GM20431 (cell line): Measurements from ENCODE around the gene ORAI1.
"Not testable (repeated sequence)": the region's sequence is repeated elsewhere in the genome, so short reads cannot be mapped to it uniquely, and the experiment has no call there.

Source experiments
- in situ Hi-C: fragments of 300-500 bp; cut with MseI, MboI; formaldehyde crosslinking; loops from one replicate; pipeline ENCODE4 v1.15.0; 2020; ENCODE audit warnings: low sequenced_read_pairs; ENCODE audit not compliant: unreplicated experiment

ORAI1 gene

DNA sequence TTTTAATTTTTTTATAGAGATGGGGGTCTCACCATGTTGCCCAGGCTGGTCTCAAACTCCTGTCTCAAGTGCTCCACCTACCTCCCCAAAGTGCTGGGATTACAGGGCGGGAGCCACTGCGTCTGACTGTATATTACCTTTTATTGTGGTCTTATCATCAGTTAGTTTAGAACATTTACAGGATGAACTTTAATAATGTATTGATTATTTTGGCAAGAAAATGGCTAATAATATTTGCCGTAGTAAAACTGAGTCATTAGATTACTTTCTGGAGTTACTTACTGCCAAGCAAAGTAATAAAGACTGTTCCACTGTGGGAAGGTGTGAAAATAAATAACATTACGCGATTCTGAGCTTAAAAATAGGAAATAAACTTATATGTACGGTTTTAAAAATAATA lies 23.6 kb upstream of the ORAI1 start:
- in situ Hi-C loops = no loop called here

GRCh38 chr12:121603581-121603980 lies 22.7 kb upstream of the ORAI1 start:
- in situ Hi-C loops = no loop called here

GRCh38 chr12:121608301-121608700 lies 18.0 kb upstream of the ORAI1 start:
- in situ Hi-C loops = no loop called here

DNA sequence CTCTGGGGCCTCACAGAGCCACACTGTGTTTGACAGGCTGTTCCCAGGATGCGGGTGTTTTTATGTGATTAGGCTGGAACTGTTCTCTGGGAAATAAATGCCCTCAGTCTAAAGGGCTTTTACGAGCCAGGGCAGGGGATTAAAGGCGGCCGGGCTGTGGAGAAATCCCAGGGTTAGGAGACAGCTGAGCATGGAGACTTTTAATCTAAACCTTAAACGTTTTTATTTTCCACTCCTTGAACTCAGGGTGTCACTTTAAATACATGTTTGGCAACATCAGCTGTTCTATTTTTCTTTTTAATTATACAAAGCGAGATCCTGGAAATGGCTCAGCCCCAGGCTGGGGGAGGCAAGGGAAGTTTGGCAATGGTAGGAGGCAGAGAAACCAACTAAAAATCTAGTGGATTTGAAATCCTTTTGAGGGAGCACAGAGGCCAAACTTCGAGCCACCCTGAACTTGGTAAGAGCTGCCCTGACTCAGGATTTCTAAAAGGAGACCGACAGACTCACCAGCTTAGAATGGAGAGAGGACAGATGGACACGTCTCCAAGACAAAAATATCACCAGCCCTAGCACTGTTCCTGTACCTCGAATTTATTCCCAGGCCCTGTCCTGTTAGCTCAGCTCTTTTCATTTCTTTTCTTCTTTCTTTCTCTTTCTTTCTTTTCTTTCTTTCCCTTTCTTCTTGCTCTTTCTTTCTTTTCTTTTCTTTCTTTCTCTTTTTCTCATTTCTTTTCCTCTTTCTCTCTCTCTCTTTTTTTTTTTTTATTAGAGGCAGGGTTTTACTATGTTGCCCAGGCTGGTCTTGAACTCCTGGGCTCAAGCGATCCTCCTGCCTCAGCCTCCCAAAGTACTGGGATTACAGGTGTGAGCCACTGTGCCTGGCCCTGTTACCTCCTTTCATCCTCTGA lies 15.8 kb upstream of the ORAI1 start:
- in situ Hi-C loops = no loop called here

DNA sequence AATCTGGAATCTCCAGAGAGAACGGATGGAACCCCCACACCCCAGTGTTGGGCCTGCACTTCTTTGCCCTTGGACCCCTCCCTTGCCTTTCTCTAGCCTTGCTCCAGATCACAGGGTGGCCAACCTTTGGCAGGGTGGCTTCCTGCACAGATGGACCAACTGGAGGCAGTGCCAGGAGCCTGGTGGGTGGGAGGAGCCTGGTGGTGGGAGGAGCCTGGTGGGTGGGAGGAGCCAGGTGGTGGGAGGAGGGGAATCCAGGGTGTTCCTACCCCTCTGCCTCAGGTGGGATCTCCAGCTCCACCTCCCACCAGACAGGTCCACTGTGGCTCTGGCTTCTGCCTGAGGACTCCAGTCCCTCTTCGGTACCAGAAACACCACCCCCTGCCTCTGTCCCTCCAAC lies 15.0 kb upstream of the ORAI1 start:
- in situ Hi-C loops = no loop called here

GRCh38 chr12:121613462-121613861 lies 12.9 kb upstream of the ORAI1 start:
- in situ Hi-C loops = no loop called here

DNA sequence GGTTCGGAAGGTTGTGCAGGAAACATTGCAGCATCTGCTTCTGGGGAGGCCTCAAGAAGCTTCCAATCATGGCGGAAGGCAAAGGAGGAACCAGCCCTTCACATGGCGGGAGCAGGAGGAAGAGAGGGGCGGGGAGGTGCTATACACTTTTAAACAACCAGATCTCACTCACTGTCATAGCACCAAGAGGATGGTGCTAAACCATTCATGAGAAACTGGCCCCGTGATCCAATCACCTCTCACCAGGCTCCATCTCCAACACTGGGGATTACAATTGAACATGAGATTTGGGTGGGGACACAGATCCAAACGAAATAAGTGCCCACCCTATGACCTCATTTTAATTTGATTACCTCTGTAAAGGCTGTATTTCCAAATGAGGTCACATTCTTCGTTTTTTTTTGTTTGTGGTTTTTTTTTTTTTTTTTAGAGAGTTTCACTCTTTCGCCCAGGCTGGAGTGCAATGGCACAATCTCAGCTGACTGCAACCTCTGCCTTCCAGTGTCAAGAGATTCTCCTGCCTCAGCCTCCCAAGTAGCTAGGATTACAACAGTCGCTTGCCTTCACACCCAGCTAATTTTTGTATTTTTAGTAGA lies 11.4 kb upstream of the ORAI1 start:
- in situ Hi-C loops = no loop called here

DNA sequence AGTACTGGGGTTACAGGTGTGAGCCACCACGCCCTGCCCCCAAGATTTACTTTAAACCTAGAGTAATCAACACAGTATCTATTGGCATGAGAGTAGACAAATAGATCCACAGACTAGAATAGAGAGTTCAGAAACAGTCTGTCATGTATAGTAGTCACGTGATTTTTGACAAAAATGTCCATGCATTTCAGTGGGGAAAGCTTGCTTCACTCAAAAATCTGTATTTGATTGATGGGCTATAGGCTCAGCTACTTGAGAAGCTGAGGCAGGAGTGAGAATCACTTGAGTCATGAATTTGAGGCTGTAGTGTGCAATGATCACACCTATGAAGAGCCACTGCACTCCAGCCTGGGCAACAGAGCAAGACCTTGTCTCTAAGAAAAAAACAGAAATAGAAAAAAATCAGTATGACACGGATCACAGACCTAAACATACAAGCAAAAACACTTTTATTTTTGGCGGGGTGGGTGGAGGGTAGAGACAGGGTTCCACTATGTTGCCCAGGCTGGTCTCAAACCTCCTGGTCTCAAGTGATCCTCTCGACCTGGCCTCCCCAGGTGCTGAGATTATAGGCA lies 7.6 kb upstream of the ORAI1 start:
- in situ Hi-C loops = no loop called here

DNA sequence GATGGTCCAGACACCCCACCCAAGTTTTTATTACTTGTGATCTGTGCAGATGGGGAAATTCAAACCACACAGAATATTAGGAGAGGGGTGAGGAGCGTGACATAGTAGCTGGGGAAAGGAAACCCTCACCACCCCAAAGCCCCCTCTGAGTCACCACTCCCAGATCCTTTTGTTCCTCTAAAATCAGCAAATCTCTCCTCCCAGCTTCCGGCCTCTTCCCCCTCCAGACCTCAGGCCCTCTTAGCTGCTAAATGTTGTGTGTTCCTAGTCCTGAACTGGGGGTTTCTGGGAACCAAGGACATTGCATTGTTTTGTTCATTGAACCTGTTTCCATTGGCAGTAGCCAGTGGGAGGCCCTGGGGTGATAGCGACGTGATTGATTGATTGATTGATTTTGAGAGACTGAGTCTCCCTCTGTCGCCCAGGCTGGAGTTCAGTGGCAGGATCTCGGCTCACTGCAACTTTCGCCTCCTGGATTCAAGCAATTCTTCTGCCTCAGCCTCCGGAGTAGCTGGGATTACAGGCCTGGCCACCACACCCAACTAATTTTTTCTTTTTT lies 5.9 kb upstream of the ORAI1 start:
- in situ Hi-C loops = no loop called here

GRCh38 chr12:121626853-121627640 lies 717 bp downstream of the ORAI1 start:
- in situ Hi-C loops = no loop called here

GRCh38 chr12:121628037-121628436 lies 1.7 kb downstream of the ORAI1 start:
- in situ Hi-C loops = no loop called here

DNA sequence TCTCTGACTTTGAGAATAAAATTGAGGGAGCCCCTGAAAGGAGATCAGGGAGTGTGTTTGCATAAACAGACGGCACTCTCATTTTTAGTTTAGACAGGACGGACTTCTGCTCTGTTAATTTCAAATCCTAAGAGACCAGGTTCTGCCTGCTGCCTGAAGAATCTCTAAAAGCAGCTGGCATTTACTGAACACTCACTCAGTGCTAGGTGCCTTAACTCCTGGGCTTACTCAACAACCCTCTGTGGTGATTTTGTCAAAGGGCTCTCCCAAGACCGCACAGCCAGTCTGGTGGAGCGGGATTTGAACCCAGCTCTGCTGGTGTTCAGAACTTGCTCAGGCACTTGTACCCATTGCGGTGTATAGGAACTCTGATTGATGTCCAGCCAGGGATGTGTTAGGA lies 2.2 kb downstream of the ORAI1 start:
- in situ Hi-C loops = no loop called here

DNA sequence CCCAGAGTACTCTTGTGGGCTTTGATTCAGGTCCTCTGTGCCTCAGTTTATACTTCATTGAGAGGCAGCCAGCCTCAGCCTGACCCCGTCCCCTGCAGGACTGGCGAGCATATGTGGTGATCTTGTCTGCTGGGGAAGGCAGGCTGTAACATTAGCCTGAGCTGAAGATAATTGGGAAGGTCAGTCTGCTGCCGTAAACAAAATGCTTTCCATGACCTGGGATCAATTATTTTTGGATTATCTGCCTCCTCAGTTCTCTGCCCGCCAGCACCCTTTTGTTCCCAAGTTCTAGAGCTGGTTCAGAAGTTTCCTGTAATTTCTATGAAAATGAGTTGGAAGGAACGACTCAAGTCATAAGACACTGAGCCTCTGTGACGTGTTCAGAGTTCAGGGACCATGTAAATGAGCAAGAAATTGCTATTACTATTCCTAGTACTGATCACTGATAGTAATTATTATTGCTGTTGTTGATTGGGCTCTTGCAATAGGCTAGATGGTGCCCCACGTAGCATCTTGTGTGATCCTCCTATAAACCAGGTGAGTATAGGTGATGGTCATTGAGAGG lies 4.5 kb downstream of the ORAI1 start:
- in situ Hi-C loops = no loop called here

DNA sequence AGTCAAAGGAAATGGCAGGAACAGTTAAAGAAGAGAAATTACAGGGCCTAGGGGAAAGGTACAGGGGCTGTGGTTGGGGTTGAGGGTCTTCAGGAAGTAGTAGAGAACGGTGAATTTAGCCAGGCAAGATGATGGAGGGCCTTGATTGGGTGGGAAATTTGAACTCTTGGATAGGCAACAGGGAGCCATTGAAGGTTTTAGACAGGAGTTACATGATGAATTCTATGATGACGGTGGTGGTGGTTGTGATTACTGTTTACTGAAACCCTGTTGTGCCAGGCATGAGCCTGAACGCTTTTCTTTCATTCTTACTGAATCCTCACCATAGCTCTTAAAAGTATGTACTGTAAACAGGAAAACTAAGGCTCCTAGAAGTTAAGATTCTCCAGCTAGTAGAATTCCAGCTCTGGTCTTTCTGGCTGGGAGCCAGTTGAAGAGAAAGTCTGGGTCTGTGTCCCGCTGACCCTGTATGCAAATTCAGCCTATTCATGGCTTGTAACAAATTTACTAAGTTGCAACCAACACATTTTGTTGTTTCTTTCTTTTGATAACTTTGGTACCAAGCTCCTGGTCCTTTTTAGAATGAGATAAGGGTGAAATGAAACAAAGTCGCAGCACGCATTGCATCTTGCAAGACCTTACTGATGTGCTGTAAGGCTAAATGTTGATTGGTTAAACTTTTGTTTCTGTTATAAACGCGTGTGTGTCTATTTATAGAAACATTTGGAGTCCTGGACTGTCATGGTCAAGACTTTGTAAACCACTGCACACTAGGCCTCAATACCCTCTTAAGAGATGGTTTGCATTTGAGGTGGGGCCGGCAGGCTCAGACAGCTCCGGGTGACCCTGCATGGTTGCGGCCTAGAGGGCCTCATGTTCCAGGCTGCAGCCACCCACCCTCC lies 6.0 kb downstream of the ORAI1 start:
- in situ Hi-C loops = no loop called here

GRCh38 chr12:121633833-121634196 lies 7.5 kb downstream of the ORAI1 start:
- in situ Hi-C loops = not testable (repeated sequence)

GRCh38 chr12:121634836-121635235 lies 8.5 kb downstream of the ORAI1 start:
- in situ Hi-C loops = no loop called here

- in situ Hi-C loops = no loop called here
Observed at GRCh38 chr12:121637231-121637914, 11.0 kb downstream of the ORAI1 start.
